Measurements from ENCODE around the gene SSR1.
A peak's percentile ranks its signal among the peaks of the same experiment; 100 is the strongest.
"Not testable (repeated sequence)": the region's sequence is repeated elsewhere in the genome, so short reads cannot be mapped to it uniquely, and the experiment has no call there.

Gene SSR1

GRCh38 chr6:7312616-7313504 is at the start of gene SSR1:
TSS of gene SSR1 (minus strand) at chr6:7313199. CDS start at chr6:7313120, 79 bp downstream.
- peak; percentile 97 to 98 for DNase-seq (ENCODE audit: low read depth in 1 of 2, low spot score in 1 of 2)
- no peak for TF ChIP-seq JUND (IDR thresholded peaks at IDR 0.05; ENCODE audit: low read depth)
- in situ Hi-C loops (cut with HindIII; ENCODE audit: low pct_unique_long_range_greater_than_20kb, low sequenced_read_pairs): no loop called here

- DNase-seq (ENCODE audit: low read depth in 1 of 2, low spot score in 1 of 2); in situ Hi-C loops (cut with HindIII; ENCODE audit: low pct_unique_long_range_greater_than_20kb, low sequenced_read_pairs): not testable (repeated sequence)
These were observed 38.9 kb upstream of the SSR1 start for GRCh38 chr6:7351916-7352315.

- in situ Hi-C loops (cut with HindIII; ENCODE audit: low pct_unique_long_range_greater_than_20kb, low sequenced_read_pairs): not testable (repeated sequence)
These were observed 37.6 kb upstream of the SSR1 start for GRCh38 chr6:7350591-7350990.

GRCh38 chr6:7347551-7347997 is 34.6 kb upstream of the SSR1 start:
- in situ Hi-C loops (cut with HindIII; ENCODE audit: low pct_unique_long_range_greater_than_20kb, low sequenced_read_pairs): not testable (repeated sequence)
- DNase-seq (ENCODE audit: low read depth in 1 of 2, low spot score in 1 of 2): peak in 1 of 2 experiments; percentile 12

More at GRCh38 chr6:7350591-7350990, 37.6 kb upstream of the SSR1 start:
- not testable (repeated sequence) for DNase-seq (ENCODE audit: low read depth in 1 of 2, low spot score in 1 of 2)

- DNase-seq (ENCODE audit: low read depth in 1 of 2, low spot score in 1 of 2); in situ Hi-C loops (cut with HindIII; ENCODE audit: low pct_unique_long_range_greater_than_20kb, low sequenced_read_pairs): not testable (repeated sequence)
These were observed 31.9 kb upstream of the SSR1 start for GRCh38 chr6:7344773-7345450.

- in situ Hi-C loops (cut with HindIII; ENCODE audit: low pct_unique_long_range_greater_than_20kb, low sequenced_read_pairs): no loop called here
- no peak for TF ChIP-seq JUND (IDR thresholded peaks at IDR 0.05; ENCODE audit: low read depth)
- DNase-seq (ENCODE audit: low read depth in 1 of 2, low spot score in 1 of 2): no peak
These were observed 30.8 kb upstream of the SSR1 start for GRCh38 chr6:7343546-7344475.

GRCh38 chr6:7341989-7342742 is 29.2 kb upstream of the SSR1 start:
- no peak for TF ChIP-seq JUND (IDR thresholded peaks at IDR 0.05; ENCODE audit: low read depth)
- no peak for DNase-seq (ENCODE audit: low read depth in 1 of 2, low spot score in 1 of 2)
- in situ Hi-C loops (cut with HindIII; ENCODE audit: low pct_unique_long_range_greater_than_20kb, low sequenced_read_pairs): no loop called here

GRCh38 chr6:7341271-7341670 is 28.3 kb upstream of the SSR1 start:
- no peak for TF ChIP-seq JUND (IDR thresholded peaks at IDR 0.05; ENCODE audit: low read depth)
- in situ Hi-C loops (cut with HindIII; ENCODE audit: low pct_unique_long_range_greater_than_20kb, low sequenced_read_pairs): no loop called here
- DNase-seq (ENCODE audit: low read depth in 1 of 2, low spot score in 1 of 2): no peak

- in situ Hi-C loops (cut with HindIII; ENCODE audit: low pct_unique_long_range_greater_than_20kb, low sequenced_read_pairs): not testable (repeated sequence)
- peak in 1 of 2 experiments; percentile 40 for DNase-seq (ENCODE audit: low read depth in 1 of 2, low spot score in 1 of 2)
These were observed 26.2 kb upstream of the SSR1 start for GRCh38 chr6:7339007-7339732.

- in situ Hi-C loops (cut with HindIII; ENCODE audit: low pct_unique_long_range_greater_than_20kb, low sequenced_read_pairs): no loop called here
- DNase-seq (ENCODE audit: low read depth in 1 of 2, low spot score in 1 of 2): no peak
- no peak for TF ChIP-seq JUND (IDR thresholded peaks at IDR 0.05; ENCODE audit: low read depth)
These were observed 25.0 kb upstream of the SSR1 start for GRCh38 chr6:7338031-7338430.

- TF ChIP-seq JUND (IDR thresholded peaks at IDR 0.05; ENCODE audit: low read depth): no peak
- in situ Hi-C loops (cut with HindIII; ENCODE audit: low pct_unique_long_range_greater_than_20kb, low sequenced_read_pairs): no loop called here
- DNase-seq (ENCODE audit: low read depth in 1 of 2, low spot score in 1 of 2): no peak
These were observed 22.5 kb upstream of the SSR1 start for GRCh38 chr6:7335519-7335918.
